Heart left ventricle (tissue), 13 donors: ENCODE measurements around the gene IVNS1ABP.

Experiments
- POLR2A ChIP-seq, 2 donors: fragments of 450-650 bp; IDR thresholded peaks; one replicate each; pipeline ENCODE4 v1.6.1; 2017; ENCODE audit warnings: antibody characterized with exemption in 2 of 2, mild to moderate bottlenecking in 2 of 2, moderate library complexity in 2 of 2
- TF ChIP-seq, protein P1 (sequence below), 12 donors: fragments of 200-600 bp; sonication (generic) in 4 of 12; IDR thresholded peaks; one replicate each; pipeline versions ENCODE4 v1.5.0 to v1.8.0; 2018 to 2022; ENCODE audit warnings: antibody characterized with exemption in 12 of 12, mild to moderate bottlenecking in 5 of 12
- donor health status: ischemic (EF 13 %, LVEDD 7.1; RV severe dilation, severe dysfunction).
- donor health status: DM: no; HTN: yes; CAD: no.
- donor health status: DM: no; HTN: no; CAD: no.
- donor health status: ischemic (EF 25% LVEDD 6.9; RV normal size, moderate dysfunction).
- donor health status: ischemic (EF 25% LVEDD 5.7; RV mildly dilated, moderate dysfunction).
- donor health status: ischemic (EF 35%, LVEDD 5.7; RV mildly dilated, moderate dysfunction).
- donor health status: nonischemic (EF 11% LVEDD 7.7; RV severe dilation, severe dysfunction).
- donor health status: DM: yes; HTN: yes; CAD: no.
- donor health status: PGD.
- donor health status: ischemic (EF 29% LVEDD 5.4; RV normal size, mild dysfunction).
- donor health status: nonischemic (EF 23%, LVEDD 6.1; RV moderate dilation, normal function).

- TF ChIP-seq POLR2A (IDR thresholded peaks at IDR 0.05): no peak
- TF ChIP-seq, protein P1, sequence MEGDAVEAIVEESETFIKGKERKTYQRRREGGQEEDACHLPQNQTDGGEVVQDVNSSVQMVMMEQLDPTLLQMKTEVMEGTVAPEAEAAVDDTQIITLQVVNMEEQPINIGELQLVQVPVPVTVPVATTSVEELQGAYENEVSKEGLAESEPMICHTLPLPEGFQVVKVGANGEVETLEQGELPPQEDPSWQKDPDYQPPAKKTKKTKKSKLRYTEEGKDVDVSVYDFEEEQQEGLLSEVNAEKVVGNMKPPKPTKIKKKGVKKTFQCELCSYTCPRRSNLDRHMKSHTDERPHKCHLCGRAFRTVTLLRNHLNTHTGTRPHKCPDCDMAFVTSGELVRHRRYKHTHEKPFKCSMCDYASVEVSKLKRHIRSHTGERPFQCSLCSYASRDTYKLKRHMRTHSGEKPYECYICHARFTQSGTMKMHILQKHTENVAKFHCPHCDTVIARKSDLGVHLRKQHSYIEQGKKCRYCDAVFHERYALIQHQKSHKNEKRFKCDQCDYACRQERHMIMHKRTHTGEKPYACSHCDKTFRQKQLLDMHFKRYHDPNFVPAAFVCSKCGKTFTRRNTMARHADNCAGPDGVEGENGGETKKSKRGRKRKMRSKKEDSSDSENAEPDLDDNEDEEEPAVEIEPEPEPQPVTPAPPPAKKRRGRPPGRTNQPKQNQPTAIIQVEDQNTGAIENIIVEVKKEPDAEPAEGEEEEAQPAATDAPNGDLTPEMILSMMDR (IDR thresholded peaks at IDR 0.05): no peak
Observed at GRCh38 chr1:185268352-185268751, 48.7 kb downstream of the IVNS1ABP start.
